GM19351 (cell line): ENCODE data around the gene C1orf226.

Source experiments
- ATAC-seq: cut with Tn5 transposase; IDR thresholded peaks from one replicate; pipeline ENCODE4 v1.9.1; 2021; ENCODE audit warnings: mild to moderate bottlenecking, moderate library complexity; ENCODE audit not compliant: unreplicated experiment

C1orf226 gene

DNA sequence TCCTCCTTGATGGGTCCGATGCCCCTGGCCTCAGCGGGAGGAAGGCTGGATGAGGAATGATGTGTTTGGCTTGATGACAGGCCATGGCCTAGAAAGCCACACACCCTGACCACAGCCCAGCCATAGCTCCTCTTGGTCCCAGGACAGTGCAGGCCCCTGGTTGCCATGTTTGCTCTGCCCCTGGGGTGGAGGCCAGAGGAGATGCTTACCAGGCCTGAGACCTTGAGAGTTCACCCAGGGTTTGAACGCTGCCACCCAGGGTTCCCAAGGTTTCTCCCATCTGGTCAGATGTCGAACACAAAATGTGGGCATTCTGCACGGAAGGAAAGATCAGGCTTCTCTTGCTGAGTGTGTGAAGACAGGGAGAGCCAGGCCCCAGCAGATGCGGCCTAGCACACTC lies 2.6 kb downstream of the C1orf226 start:
- ATAC-seq, result no peak

DNA sequence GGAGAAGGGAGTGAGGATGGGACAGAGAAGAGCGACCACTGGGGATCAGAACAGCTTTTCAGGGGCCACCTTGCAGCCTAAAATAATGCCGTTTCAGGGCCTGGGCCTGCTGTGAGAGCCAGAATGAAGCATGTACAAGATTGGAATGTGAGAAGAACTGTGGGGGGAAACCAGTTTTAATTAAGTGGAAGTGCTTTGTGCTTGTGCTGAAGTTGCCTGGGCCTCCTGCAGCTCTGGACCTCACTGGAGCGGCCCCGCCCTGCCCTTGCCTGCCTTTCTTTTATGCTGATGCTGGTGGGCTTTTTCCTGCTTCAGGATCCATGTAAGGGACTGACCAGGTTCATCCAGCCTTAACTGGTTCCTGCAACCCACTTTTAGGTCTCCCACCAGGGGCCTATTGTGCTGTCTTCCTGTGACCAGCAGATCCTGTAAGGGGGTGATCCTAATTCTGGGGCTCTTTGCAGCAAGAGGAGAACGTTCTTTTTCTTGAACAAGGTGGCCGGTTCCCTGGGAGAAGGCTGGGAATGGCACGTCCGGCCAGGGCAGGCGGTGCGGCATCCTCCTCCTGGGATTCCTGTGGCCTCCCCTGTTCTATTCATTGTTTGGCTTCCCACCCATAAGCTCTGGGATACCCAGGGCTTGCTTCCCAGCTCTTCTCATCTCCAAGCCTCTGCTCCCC lies 3.2 kb downstream of the C1orf226 start:
- ATAC-seq, result no peak

DNA sequence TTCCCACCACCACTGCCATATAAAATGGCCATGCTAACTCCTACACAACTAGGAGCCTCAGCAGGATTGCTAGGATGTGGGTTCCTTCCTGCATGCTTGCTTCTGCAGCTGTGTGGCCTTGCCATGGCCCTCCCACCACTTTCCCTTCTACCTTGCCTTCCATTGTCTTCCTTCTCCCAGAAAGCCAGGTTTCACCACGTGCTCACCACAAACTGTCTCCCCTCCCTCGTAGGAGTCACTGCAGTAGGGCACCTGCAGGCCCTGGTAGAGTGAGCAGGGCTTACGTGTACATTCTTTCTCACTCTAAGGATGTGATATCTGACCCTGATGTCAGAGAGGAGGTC lies 3.7 kb downstream of the C1orf226 start:
- no peak for ATAC-seq

DNA sequence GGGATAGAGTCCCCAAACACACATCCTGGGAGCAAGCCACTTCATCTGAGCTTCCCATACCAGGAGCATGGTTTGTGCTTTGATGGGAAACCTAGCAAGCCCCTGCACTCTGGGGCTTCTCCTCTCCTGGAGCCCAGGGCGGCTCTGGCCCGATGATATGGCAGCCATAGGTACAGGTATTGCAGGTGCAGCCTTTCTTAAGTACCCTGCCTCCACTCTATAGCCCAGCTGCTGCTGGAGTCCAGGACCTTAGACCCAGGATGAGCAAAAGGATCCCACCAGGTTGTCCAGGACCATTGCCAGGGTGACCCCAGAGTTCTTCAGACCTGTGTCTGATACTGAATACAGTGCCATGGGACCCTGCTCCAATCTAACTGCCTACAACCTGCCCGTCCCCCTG lies 4.2 kb downstream of the C1orf226 start:
- no peak for ATAC-seq

DNA sequence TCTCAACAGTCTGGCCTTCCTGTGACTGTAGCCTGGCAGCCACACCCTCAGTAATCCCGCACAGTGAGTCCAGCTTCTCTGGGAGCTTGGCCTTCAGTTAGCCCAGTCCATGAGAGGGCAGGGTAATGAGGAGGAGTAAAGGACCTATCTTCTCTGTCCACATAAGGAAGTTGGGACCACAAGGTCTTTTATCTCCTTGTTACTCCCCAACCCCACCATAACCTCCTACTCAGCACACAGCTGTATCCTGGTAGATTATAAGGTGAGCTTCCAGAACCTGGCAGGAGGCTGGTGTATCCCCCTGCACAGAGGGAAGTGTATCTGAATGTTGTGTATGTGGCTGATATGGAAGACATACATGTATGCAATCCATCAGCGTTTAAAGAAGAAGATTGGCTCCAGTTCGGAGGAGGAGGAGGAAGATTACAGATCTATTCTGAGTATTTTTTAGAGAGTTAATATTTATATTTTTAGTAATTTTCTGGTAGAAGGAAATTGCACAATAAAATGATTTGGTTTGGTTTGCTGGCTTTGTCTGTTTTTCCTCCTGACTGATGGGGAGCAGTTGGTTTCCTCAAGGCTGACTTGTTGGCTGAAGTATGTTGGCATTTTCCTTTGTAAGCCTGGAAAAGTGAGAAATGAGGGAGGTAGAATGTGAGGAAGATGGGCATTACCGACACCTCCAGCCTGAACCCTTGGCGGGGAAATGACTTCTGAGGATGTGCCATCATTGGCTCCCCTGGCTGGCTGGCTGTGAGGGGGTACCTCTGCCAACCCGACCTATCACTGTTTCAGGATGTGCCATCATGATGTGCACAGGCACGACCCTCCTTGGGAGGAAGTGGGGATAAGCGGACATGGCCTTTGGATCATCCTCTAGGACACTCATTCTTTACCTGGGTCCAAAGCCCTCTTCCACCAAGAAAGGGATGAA lies 5.0 kb downstream of the C1orf226 start:
- ATAC-seq, result no peak

DNA sequence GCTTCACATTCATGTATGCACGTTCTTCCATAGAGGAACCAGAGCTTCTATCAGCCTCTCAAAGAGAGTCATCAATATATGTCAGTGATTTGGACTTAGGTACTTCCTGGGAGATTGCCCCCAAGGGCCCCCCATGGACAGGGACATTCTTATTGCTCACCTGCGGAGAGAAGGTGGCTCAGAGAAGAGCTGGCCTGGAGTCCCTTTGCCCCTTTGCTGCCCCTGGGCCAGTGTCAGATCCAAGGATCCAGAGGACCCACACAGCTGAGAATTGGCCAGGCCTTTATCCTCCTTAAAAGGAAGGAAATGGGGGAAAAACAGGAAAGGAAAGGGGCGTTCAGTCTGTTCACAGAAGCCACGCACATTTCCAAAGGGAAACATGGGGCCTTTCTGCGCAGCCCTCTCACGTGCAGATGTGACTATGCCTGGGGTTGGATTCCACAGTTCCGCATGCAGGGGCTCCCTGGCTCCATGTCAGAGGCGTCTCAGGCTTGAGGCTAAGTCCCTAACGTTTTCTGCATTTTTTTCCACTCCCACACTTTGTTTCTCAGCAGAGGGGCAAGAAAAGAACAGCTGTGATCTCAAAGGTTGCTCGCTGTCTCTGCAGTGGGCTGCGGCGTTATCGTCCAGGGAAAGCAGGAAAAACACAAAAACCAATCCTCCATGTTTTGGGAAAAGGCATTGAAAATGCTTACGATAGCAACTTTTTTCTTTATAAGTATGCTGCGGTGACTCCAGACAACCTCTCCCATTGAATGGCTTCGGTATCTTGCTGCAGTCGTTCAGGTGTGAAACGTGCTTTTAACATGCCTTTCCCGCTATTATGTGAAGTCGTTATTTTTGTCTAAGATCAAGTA lies 5.9 kb downstream of the C1orf226 start:
- no peak for ATAC-seq

DNA sequence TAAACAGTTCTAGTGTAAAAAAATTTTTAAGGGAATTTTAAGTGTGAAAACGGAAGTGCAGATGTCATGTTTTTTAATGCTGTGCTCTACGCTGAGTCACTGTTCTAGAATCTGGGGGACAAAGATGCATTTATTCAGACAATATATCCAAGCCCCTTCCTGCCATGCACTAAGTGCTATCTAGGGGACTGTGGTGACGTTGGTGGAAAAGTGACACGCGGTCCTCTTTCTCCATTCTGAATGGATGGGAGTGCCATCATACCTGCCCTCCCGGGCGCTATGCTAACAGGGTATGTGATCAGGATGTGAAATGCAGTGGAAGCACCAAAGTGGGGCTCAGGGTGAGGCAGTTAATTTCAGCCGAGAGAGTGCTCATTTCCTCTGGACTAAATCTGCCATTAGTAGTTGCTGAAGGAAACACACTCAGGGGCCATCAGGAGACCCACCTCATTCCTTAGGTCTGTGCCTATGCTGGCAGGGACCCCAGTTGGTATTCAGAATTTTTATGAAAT lies 6.6 kb downstream of the C1orf226 start:
- no peak for ATAC-seq

DNA sequence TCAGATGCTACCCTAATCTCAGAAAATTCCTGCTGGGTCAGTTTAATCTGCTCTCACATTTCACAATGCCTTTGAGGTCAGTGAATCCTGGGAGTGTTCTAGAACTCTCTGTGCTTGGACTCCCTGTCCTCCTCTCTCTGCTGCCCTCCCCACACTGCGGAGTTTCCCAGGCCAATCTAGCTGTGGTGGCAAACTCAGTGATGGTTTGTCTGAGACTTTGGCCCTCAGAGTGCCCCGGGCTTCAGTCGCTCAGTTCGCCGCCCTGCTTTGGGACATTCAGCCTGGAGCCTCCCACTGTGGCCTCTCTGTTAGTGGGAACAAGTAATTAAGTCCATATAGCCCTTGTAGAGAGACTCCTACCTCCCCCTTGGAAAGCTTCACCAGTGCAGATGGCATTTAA lies 7.1 kb downstream of the C1orf226 start:
- no peak for ATAC-seq

DNA sequence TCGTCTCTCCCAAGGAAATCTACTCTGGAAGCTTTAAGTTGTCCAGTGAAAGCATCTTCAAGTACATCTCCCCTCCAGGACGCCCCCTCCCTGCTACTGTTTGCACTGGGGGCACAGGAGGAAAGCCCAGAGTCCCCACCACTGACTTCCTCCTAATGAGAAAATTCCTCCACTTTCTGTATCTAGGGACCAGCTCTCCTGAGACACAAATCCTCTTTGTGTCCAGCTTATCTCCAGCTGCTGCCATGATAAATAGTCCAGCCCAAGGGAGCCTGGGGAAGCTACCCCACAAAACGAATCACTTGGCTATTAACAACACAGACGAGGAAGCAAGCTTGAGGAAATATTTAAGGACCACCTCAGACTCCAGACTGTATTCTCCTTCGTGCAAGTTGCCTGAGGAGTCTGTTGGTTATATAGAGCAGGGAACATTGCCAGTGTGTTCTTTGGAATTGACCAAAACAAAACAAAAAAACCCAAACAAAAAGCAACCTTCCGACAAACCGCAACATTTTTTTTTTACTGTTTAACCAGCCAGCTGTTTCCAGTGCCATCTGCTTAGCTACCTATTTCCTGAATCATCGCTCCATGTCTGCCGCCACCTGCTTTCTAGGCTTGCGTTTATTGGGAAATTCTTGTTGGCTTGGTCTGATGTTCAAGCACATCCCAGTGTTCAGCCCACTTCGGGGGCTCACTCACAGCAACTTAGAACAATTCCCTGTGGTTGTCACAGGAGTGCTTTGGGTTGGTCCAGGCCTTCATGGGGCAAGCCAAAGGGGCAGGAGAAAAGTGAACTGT lies 7.7 kb downstream of the C1orf226 start:
- ATAC-seq, result no peak

DNA sequence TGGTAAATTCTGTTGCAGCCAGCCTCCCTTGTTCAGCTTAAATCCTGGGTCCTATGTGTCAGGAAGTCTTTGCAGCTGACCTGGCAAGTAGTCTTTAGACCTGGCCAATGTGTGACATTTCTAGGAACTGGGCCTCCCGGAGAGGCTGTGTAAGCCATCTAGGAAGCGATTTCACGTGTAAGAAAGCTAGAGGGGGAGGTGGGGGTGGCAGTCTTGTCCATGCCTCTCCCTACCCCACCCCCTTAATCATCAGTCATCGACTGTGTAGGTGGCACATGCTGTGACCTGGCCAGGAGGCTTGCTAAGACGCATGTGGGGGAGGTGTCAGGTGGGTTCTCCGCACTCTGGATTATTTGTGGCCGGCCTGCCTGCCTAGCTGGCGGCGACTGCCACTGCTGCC lies 8.4 kb downstream of the C1orf226 start:
- no peak for ATAC-seq

DNA sequence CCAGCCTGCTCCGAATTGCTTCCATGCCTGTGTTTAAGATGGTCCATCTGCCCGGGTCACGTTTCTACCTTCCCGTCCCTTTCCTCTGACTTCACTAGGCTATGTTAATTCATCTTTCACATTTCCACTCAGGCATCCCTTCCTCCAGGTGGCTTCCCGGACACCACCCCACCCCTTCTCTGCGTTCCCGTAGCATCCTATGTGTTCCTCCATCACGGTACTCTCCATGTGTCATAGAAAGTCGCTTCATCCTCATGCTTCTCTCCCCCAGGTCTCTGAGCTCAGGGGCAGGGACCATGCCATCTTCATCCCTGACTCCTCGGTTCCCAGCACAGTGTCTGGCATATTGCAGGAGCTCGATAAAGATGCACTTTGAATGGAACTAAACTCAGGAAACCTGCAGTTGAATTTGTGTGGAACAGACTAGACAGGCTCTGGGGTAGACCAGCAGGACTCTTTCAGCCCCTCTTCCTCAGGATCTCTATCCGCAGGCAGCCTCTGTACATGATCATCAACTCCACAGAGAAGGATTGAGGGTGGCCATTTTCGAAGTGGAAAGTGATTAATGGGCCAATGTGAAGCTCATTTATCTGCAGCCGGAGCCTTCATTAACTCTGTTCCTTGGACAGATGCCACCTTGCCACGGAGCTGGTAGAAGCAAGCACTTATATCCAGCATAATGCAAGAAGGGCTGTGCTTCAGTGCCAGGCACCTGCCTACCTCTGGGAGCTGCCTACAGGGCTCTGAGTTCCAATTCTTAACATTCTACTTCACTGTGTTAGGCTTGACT lies 9.1 kb downstream of the C1orf226 start:
- ATAC-seq, result no peak

DNA sequence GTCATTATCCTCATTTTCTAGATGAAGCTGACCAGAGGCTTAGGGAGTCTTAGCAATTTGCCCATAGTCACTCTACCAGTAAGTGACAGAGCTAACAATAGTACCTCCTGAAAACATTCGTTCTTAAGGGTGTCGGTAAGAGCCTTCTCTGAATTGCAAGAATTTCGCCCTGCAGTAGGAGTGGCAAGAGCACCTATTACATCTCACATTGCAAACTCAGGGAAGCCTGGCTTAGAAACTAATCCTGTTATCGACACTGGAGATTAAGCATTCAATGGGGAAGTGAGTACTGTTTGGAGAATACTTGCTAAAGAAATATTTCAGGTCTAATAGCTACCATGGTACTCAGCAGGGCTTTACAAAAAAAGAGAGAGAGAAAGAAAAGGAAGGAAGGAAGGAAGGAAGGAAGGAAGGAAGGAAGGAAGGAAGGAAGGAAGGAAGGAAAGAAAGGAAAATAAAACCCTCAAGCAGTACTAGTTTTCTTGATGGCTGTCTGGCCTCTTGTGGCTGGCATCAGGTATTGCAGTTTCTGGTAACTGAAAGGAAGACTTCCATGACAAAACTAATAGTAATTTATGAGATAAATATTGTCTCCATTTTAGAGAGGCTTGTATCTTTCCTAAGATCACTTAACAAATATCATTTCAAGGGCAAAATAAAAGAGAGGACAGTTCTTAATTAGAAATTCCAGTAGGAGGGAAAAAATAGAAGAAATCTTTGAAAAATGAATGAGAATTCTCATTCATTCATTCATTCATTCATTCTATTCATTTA lies 10.4 kb downstream of the C1orf226 start:
- peak; percentile 50 for ATAC-seq

DNA sequence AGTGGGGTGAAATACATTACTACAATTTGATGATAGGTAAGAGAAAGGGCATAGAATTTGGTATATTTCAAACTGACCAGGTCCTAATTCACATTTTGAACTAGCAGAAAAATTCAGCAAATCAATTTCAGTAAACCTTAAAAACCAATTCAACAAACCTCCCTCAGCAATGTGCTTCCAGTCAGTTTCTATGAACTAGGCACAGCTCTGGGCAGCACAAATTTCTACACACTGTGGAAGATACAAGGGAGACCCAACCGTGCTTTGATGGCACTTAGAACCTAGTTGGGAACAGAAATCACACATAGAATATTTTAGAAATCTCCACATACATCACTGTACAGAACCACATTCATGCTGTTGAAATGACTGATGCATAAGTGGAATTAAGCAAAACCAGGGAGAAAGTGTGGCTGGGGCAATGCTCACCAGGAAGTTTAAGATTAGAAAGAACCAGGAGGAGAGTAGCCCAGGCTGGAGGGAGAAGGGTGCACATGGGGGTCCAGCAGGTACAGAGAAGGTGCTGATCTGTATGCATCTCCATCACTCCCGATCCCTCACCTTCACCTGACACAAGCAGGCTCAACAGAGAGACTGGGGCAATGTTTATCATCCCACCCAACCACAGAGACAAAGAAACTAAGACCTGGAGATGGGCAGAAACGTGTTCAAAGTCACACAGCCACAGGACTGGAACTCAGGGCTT lies 14.8 kb downstream of the C1orf226 start:
- no peak for ATAC-seq

DNA sequence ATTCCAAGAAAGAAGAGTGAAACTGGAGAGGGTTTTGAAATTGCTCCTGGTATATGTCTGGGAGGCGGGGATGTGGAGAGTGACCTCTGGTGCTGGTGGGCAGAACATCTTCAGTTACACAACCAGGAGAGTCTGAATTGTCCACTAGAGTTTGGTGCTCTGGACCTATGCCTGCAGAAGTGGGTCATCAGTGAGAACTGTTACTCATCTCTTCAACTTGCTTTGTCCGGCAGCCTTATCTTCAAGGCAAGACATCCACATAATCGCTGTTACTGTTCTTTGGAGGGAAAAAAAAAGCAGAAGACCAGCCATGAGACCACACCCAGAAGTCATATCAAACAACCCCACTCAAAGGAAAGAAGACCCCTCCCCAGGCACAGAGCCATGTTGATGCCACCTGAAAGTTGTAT lies 15.5 kb downstream of the C1orf226 start:
- no peak for ATAC-seq

DNA sequence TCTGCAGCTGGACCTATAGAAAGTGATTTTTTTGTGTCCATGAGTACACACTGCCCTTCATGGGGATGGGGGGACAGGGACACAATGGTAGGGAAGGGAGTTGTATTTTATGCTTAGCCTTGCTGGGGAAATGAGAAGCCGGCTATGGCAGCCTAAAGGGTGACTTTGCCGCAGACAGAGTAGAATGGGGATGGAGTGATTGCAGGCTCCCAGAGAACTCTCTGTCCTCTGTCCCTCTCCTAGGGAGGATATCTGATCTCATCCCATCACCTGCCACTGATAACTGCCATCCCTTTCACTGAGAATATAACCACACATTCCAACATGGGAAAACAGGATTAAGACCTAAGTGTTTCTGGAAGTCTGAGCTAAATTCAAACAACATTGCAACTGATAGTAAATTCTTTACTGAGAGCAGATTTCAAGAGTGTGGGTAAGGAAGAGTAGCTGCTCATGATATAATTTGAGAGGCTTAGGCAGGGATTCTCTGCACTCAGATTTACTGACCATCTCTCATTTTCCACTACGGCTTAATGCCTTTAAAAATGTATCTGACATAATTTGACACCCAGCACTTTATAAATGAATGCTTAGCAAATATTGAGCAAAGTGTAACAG lies 16.5 kb downstream of the C1orf226 start:
- no peak for ATAC-seq

DNA sequence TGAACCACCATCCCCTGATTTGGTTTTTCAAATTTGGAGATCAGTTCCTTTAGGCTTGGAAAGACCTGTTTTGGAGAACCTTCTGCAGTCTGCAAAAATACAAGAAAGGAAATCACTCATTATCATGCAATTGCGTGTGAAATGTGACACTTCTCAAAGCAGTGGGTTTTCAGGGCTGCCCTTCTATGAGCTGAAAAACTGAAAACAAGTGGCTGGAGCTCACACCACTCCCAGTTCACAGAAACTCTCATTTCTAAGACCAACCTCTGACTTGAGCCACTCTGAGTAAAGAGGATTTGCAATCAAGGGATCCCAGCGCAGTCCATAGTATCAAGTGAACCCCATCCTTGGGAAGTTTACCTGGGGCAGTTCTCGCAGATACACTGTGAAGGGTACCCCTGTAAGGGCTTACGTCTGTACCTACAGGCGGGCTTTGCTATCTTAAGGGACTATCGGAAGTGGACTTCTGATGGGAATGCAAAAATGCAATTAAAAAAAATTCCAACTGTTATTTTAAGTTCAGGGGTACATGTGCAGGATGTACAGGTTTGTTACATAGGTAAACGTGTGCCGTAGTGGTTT lies 17.6 kb downstream of the C1orf226 start:
- ATAC-seq, result no peak

DNA sequence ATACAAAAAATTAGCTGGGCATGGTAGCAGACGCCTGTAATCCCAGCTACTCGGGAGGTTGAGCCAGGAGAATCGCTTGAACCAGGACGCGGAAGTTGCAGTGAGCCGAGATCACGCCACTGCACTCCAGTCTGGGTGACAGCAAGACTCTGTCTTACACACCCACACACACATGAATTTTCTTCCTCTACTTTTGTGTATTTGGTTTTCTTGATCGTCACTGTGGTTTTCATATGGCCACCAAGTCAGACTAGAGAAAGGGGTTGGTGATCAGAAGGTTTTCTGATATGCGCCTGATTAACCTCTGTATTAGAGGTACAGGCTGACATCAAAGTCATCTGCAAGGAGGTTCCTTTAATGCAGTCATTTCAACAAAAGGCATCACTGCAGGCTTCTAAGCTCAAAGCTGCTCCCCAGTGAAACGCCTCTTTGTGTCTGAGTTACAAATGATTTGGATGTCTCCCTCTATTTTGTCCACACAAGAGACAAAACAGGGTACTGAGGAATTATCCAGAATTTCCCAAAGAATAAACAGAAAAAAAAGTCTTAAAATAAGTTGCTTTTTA lies 19.3 kb downstream of the C1orf226 start:
- ATAC-seq, result no peak
